GM12878 (cell line): Measurements from ENCODE around the gene CYSRT1. TPM values are rescaled to one million over a fixed set of nuclear protein-coding genes. Genes with fewer than 3 reads are reported as not detected.

Source experiments
- ATAC-seq: fragments of 200-7000 bp; cut with Tn5 transposase; 3 replicates; pipeline ENCODE4 v1.9.1; 2020; ENCODE audit warnings: mild to moderate bottlenecking, moderate library complexity
- BruUV-seq: library from RNA; stranded (reverse); fragments of 400-500 nt; replicated peaks from 2 replicates; lab custom pipeline; 2021; lab: Mats Ljungman, UMichigan
- CTCF ChIA-PET: fragments of 300-600 bp; sonication (Branson Sonifier 250); formaldehyde crosslinking; extraction: SDS; loops from one replicate; lab custom pipeline; 2021; ENCODE audit warnings: inconsistent platforms; lab: Yijun Ruan, JAX
- POLR2A ChIA-PET: fragments of 350-600 bp; formaldehyde crosslinking; extraction: SDS; loops from one replicate; lab custom pipeline; 2021; ENCODE audit warnings: inconsistent platforms; lab: Charles Lee
- RAD21 ChIA-PET: fragments of 300-600 bp; sonication (Branson Sonifier 250); formaldehyde crosslinking; loops from one replicate; lab custom pipeline; 2023; ENCODE audit warnings: antibody characterized with exemption; ENCODE audit not compliant: unreplicated experiment; lab: Charles Lee
- SMC1A ChIA-PET: fragments of 300-600 bp; sonication (Branson Sonifier 250); formaldehyde crosslinking; loops from one replicate; lab custom pipeline; 2023; ENCODE audit not compliant: unreplicated experiment, uncharacterized antibody; lab: Charles Lee
- DNase-seq: peaks from one replicate; pipeline ENCODE4 v3.0.0-alpha.2; 2011; ENCODE audit warnings: low read depth, low spot score
- FAIRE-seq: peaks from 3 replicates; lab custom pipeline; 2011; peaks lifted over from hg19 to GRCh38; lab: Jason Lieb, UNC
- H2AFZ ChIP-seq: 2 replicates; pipeline ENCODE4 v1.6.0; 2011; ENCODE audit warnings: low read depth, low read length, control low read depth; ENCODE audit not compliant: control insufficient read depth
- H3K27ac ChIP-seq: 2 replicates; pipeline ENCODE4 v1.5.1; 2011; ENCODE audit warnings: control low read depth; ENCODE audit not compliant: control insufficient read depth, insufficient read depth
- H3K27me3 ChIP-seq, 2 experiments: replicated peaks in 1 of 2; 2 replicates each; pipeline versions ENCODE4 v1.6.0 to v1.6.1; 2011; ENCODE audit warnings: low read length in 1 of 2; ENCODE audit not compliant: control insufficient read depth in 2 of 2, insufficient read depth in 2 of 2
- H3K36me3 ChIP-seq, 2 experiments: 2 replicates each; pipeline ENCODE4 v1.5.1; 2011; ENCODE audit warnings: low read length in 1 of 2; ENCODE audit not compliant: control insufficient read depth in 2 of 2, insufficient read depth in 2 of 2
- H3K4me1 ChIP-seq: 2 replicates; pipeline ENCODE4 v1.6.1; 2011; ENCODE audit warnings: mild to moderate bottlenecking, low read length, moderate library complexity, mixed read lengths; ENCODE audit not compliant: control insufficient read depth, insufficient read depth
- H3K4me2 ChIP-seq: 2 replicates; pipeline ENCODE4 v1.6.0; 2011; ENCODE audit warnings: control low read depth; ENCODE audit not compliant: control insufficient read depth, insufficient read depth
- H3K4me3 ChIP-seq: fragments of 200-600 bp; sonication (generic); 2 replicates; pipeline ENCODE4 v1.5.1; 2016
- H3K79me2 ChIP-seq: 2 replicates; pipeline ENCODE4 v1.6.0; 2011; ENCODE audit warnings: low read length; ENCODE audit not compliant: control insufficient read depth, insufficient read depth
- H3K9ac ChIP-seq: 2 replicates; pipeline ENCODE4 v1.8.0; 2011; ENCODE audit warnings: low read length, control low read depth, mixed read lengths; ENCODE audit not compliant: control insufficient read depth, insufficient read depth
- H3K9me3 ChIP-seq: replicated peaks from 3 replicates; pipeline ENCODE4 v1.5.1; 2011; ENCODE audit warnings: mild to moderate bottlenecking, low read length; ENCODE audit not compliant: control insufficient read depth, insufficient read depth
- H4K20me1 ChIP-seq: 2 replicates; pipeline ENCODE4 v1.6.0; 2011; ENCODE audit not compliant: control insufficient read depth, insufficient read depth
- CBX3 ChIP-seq: fragments of 200-600 bp; sonication (generic); IDR thresholded peaks from 2 replicates; pipeline ENCODE4 v1.6.1; 2016; ENCODE audit warnings: low read depth, borderline replicate concordance
- FOXM1 ChIP-seq: IDR thresholded peaks from 2 replicates; pipeline ENCODE4 v1.6.1; 2012; ENCODE audit warnings: low read depth, mild to moderate bottlenecking, inconsistent platforms, low read length, moderate library complexity
- HCFC1 ChIP-seq: fragments of 150-350 bp; IDR thresholded peaks from 2 replicates; pipeline ENCODE4 v1.6.1; 2014; ENCODE audit warnings: low read length
- JUND ChIP-seq: IDR thresholded peaks from 2 replicates; pipeline ENCODE4 v1.6.1; 2012; ENCODE audit warnings: low read depth, mild to moderate bottlenecking, low read length, improper control_type of control experiment, moderate library complexity
- KDM1A ChIP-seq: fragments of 200-600 bp; sonication (generic); IDR thresholded peaks from 2 replicates; pipeline ENCODE4 v1.6.1; 2016; ENCODE audit warnings: borderline replicate concordance
- MEF2A ChIP-seq: IDR thresholded peaks from 2 replicates; pipeline ENCODE4 v1.6.1; 2011; ENCODE audit warnings: low read depth, mild to moderate bottlenecking, low read length, moderate library complexity; ENCODE audit not compliant: insufficient read depth
- MLLT1 ChIP-seq: fragments of 450-650 bp; IDR thresholded peaks from 2 replicates; pipeline ENCODE4 v1.6.1; 2016; ENCODE audit warnings: mild to moderate bottlenecking
- NKRF ChIP-seq: fragments of 450-650 bp; conservative IDR thresholded peaks from 2 replicates; pipeline ENCODE4 v1.6.1; 2017; ENCODE audit warnings: mild to moderate bottlenecking, moderate library complexity
- PAX5 ChIP-seq: IDR thresholded peaks from 2 replicates; pipeline ENCODE4 v1.6.1; 2011; ENCODE audit warnings: low read depth, low read length, borderline replicate concordance
- POLR2A ChIP-seq: IDR thresholded peaks from 2 replicates; pipeline ENCODE4 v1.6.1; 2011; ENCODE audit warnings: low read depth, mild to moderate bottlenecking, low read length
- RELA ChIP-seq: fragments of 450-650 bp; IDR thresholded peaks from 2 replicates; pipeline ENCODE4 v1.8.0; 2014; ENCODE audit warnings: borderline replicate concordance; ENCODE audit not compliant: partially characterized antibody
- SREBF2 ChIP-seq: IDR thresholded peaks from 2 replicates; pipeline ENCODE4 v1.6.1; 2012; ENCODE audit warnings: mild to moderate bottlenecking, low read length
- TCF3 ChIP-seq: IDR thresholded peaks from 2 replicates; pipeline ENCODE4 v1.6.1; 2012; ENCODE audit warnings: low read depth, mild to moderate bottlenecking, low read length, borderline replicate concordance; ENCODE audit not compliant: insufficient read depth
- YBX1 ChIP-seq: fragments of 450-650 bp; IDR thresholded peaks from 2 replicates; pipeline ENCODE4 v1.6.1; 2016; ENCODE audit warnings: antibody characterized with exemption
- WGBS: methylation state at CpG from one replicate; pipeline ENCODE4 v1.1.6; 2016; ENCODE audit warnings: low lambda C conversion rate; ENCODE audit not compliant: insufficient replicate concordance, insufficient coverage; ENCODE audit errors: missing lambda C conversion rate; 5-methylcytosine and 5-hydroxymethylcytosine counted together
- in situ Hi-C: fragments of 300-500 bp; cut with MboI; formaldehyde crosslinking; loops from 9 replicates; pipeline ENCODE4 v1.14.3; 2018; ENCODE audit warnings: mixed read lengths
- intact Hi-C: fragments of 100-400 bp; cut with micrococcal nuclease; formaldehyde crosslinking; loops from one replicate; pipeline ENCODE4 v1.14.2; 2022; ENCODE audit not compliant: unreplicated experiment
- polyA plus RNA-seq, 11 experiments: library from polyadenylated mRNA; depleted of rRNA in 4 of 11; unstranded in 6 of 11; stranded (reverse) in 5 of 11; fragments of >200 nt; fragmentation: Nextera tagmentation in 4 of 11; fragmentation: Illumina TruSeq in 1 of 11; extraction: Ambion mirVana in 4 of 11; extraction: Trizol in 1 of 11; gene quantifications; 1 replicate in 1 of 11; 2 replicates in 10 of 11; pipeline versions ENCODE4 v1.2.1 to v1.2.3, GENCODE V29; 2011 to 2016; ENCODE audit warnings: inconsistent platforms in 2 of 11, missing spikeins in 2 of 11, low read depth in 1 of 11
- total RNA-seq, 4 experiments: library from RNA; depleted of rRNA in 3 of 4; stranded (reverse); fragments of >200 nt in 3 of 4; fragmentation: Illumina TruSeq in 1 of 4; extraction: Trizol in 1 of 4; gene quantifications; 2 replicates each; pipeline versions ENCODE4 v1.2.1 to v1.2.3, GENCODE V29; 2013 to 2021
- TF ChIP-seq, protein P1 (sequence below): fragments of 450-650 bp; IDR thresholded peaks from 2 replicates; pipeline ENCODE4 v1.6.1; 2017; ENCODE audit warnings: mild to moderate bottlenecking, low read depth, inconsistent platforms; ENCODE audit not compliant: poor library complexity, severe bottlenecking
- TF ChIP-seq, protein P2 (sequence below): fragments of 450-650 bp; formaldehyde crosslinking; IDR thresholded peaks from 2 replicates; pipeline ENCODE4 v1.5.0; 2022; ENCODE audit warnings: mild to moderate bottlenecking, missing genetic modification characterization

Gene CYSRT1
- total and polyA plus RNA-seq, 10 of the 15 experiments (the other 5 are each of a cell fraction or from before 2014, with no cell fraction given), result 0.24 to 3.6 (median 0.97) TPM; not detected in 1

DNA sequence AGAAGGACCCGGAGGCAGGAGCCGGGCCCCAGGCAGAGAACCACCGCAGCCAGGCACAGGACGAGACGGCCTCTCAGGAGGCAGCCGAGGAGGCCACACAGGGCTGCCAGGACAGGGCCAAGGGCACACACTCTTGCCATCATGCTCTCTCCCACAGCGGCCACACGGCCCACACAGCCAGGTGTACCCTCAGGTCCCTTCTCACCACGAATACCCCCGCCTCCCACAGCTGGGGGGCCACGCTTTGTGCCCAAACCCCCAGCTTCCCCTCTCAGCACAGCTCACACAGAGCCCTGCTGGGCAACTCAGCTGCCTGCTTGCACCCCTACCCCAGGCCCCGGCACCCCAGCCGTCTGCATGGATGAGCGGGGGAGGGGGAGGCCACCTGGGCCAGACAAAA lies 31.2 kb upstream of the CYSRT1 start:
- Histone ChIP-seq H3K27ac (no peak overlapping the region), H3K9ac (no peak overlapping the region), H3K36me3 (peaks cover 0 to 7% of the 10 kb centered on the region in 2 experiments; a peak in 2 of 4 replicates), H3K4me1 (peaks cover 7% of the 10 kb centered on the region), H4K20me1 (peaks cover 7% of the 10 kb centered on the region; the same call in 1 of the 2 replicates), H2AFZ (no peak overlapping the region), H3K79me2 (peaks cover 14% of the 10 kb centered on the region), H3K4me3 (no peak overlapping the region), H3K27me3 (no peaks in the 10 kb centered on the region), H3K4me2 (no peak overlapping the region), H3K9me3 (no peaks in the 10 kb centered on the region)
- intact Hi-C loops, result no loop called here
- WGBS, result 79% methylated on average over 11 of the region's 14 CpGs
- ATAC-seq (no peak), DNase-seq (no peak), FAIRE-seq (no peak)
- ChIA-PET SMC1A (no interaction called here), CTCF (interaction anchor here (1.1 kb wide), 1 partner anchor 43 kb away, joined by 3 read pairs; no protein-coding TSS in a partner anchor), RAD21 (no interaction called here), POLR2A (interaction anchor here (1.9 to 2.8 kb wide), 2 partner anchors 30 to 64 kb away, joined by 5 to 10 read pairs; partner anchors contain the start of gene CYSRT1)
- TF ChIP-seq CBX3 (no peak), TCF3 (no peak), NKRF (no peak), KDM1A (no peak), MEF2A (no peak), JUND (no peak), POLR2A (no peak), SREBF2 (no peak), RELA (no peak), YBX1 (no peak), PAX5 (no peak), HCFC1 (no peak), MLLT1 (no peak), FOXM1 (no peak)
- TF ChIP-seq, protein P1, sequence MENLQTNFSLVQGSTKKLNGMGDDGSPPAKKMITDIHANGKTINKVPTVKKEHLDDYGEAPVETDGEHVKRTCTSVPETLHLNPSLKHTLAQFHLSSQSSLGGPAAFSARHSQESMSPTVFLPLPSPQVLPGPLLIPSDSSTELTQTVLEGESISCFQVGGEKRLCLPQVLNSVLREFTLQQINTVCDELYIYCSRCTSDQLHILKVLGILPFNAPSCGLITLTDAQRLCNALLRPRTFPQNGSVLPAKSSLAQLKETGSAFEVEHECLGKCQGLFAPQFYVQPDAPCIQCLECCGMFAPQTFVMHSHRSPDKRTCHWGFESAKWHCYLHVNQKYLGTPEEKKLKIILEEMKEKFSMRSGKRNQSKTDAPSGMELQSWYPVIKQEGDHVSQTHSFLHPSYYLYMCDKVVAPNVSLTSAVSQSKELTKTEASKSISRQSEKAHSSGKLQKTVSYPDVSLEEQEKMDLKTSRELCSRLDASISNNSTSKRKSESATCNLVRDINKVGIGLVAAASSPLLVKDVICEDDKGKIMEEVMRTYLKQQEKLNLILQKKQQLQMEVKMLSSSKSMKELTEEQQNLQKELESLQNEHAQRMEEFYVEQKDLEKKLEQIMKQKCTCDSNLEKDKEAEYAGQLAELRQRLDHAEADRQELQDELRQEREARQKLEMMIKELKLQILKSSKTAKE, result no peak
- TF ChIP-seq, protein P2, sequence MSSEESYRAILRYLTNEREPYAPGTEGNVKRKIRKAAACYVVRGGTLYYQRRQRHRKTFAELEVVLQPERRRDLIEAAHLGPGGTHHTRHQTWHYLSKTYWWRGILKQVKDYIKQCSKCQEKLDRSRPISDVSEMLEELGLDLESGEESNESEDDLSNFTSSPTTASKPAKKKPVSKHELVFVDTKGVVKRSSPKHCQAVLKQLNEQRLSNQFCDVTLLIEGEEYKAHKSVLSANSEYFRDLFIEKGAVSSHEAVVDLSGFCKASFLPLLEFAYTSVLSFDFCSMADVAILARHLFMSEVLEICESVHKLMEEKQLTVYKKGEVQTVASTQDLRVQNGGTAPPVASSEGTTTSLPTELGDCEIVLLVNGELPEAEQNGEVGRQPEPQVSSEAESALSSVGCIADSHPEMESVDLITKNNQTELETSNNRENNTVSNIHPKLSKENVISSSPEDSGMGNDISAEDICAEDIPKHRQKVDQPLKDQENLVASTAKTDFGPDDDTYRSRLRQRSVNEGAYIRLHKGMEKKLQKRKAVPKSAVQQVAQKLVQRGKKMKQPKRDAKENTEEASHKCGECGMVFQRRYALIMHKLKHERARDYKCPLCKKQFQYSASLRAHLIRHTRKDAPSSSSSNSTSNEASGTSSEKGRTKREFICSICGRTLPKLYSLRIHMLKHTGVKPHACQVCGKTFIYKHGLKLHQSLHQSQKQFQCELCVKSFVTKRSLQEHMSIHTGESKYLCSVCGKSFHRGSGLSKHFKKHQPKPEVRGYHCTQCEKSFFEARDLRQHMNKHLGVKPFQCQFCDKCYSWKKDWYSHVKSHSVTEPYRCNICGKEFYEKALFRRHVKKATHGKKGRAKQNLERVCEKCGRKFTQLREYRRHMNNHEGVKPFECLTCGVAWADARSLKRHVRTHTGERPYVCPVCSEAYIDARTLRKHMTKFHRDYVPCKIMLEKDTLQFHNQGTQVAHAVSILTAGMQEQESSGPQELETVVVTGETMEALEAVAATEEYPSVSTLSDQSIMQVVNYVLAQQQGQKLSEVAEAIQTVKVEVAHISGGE, result no peak
- no TSS peak for BruUV-seq
- in situ Hi-C loops, result no loop called here
